Thyroid gland (tissue), 4 donors: ENCODE data around the gene SEMA5A. TPM values are rescaled to one million over a fixed set of nuclear protein-coding genes. Genes with fewer than 3 reads are reported as not detected.

ENCODE experiments used
- DNase-seq, 2 donors: peaks; one replicate each; pipeline ENCODE4 v3.0.0-alpha.2; 2019
- H3K27ac ChIP-seq, 3 donors: fragments of 200-600 bp; sonication (generic); 1 replicate in 2 of 3; 2 replicates in 1 of 3; pipeline ENCODE4 v1.5.1; 2016 to 2019; ENCODE audit warnings: mild to moderate bottlenecking in 1 of 3, moderate library complexity in 1 of 3
- H3K27me3 ChIP-seq: fragments of 200-600 bp; sonication (generic); one replicate; pipeline ENCODE4 v1.5.1; 2019
- H3K36me3 ChIP-seq, 2 donors: fragments of 200-600 bp; sonication (generic); one replicate each; pipeline ENCODE4 v1.5.1; 2016 to 2019
- H3K4me1 ChIP-seq, 2 donors: fragments of 200-600 bp; sonication (generic); one replicate each; pipeline ENCODE4 v1.5.1; 2017 to 2019
- H3K4me3 ChIP-seq, 3 donors: fragments of 200-600 bp; sonication (generic); replicated peaks in 1 of 3; 1 replicate in 2 of 3; 2 replicates in 1 of 3; pipeline ENCODE4 v1.5.1; 2016; ENCODE audit warnings: mild to moderate bottlenecking in 1 of 3
- H3K9me3 ChIP-seq: fragments of 200-600 bp; sonication (generic); one replicate; pipeline ENCODE4 v1.5.1; 2017
- POLR2A ChIP-seq, 2 donors: fragments of 450-650 bp; IDR thresholded peaks; one replicate each; pipeline ENCODE4 v1.6.1; 2017; ENCODE audit warnings: antibody characterized with exemption in 2 of 2, mild to moderate bottlenecking in 2 of 2, moderate library complexity in 1 of 2
- WGBS, 2 donors: methylation state at CpG; one replicate each; pipeline ENCODE4 v1.1.5; 2017; 5-methylcytosine and 5-hydroxymethylcytosine counted together
- intact Hi-C: fragments of 100-400 bp; cut with DNase I; formaldehyde crosslinking; loops from one replicate; pipeline ENCODE4 v1.15.1; 2023
- total RNA-seq, 4 donors: library from RNA; depleted of rRNA; stranded (reverse); fragments of >200 nt; gene quantifications; one replicate each; pipeline ENCODE4 v1.2.3, GENCODE V29; 2016
- TF ChIP-seq, protein P1 (sequence below), 6 experiments: fragments of 200-600 bp in 3 of 6; fragments of 450-650 bp in 3 of 6; sonication (generic) in 3 of 6; IDR thresholded peaks; one replicate each; pipeline ENCODE4 v1.5.1; 2016 to 2019; ENCODE audit warnings: antibody characterized with exemption in 6 of 6, mild to moderate bottlenecking in 2 of 6, inconsistent platforms in 1 of 6, moderate library complexity in 1 of 6

The SEMA5A gene
- total RNA-seq, 4 donors from 2014 or later = 1.8 to 8.4 (median 3.8) TPM

- intact Hi-C loops = no loop called here
- TF ChIP-seq, protein P1, sequence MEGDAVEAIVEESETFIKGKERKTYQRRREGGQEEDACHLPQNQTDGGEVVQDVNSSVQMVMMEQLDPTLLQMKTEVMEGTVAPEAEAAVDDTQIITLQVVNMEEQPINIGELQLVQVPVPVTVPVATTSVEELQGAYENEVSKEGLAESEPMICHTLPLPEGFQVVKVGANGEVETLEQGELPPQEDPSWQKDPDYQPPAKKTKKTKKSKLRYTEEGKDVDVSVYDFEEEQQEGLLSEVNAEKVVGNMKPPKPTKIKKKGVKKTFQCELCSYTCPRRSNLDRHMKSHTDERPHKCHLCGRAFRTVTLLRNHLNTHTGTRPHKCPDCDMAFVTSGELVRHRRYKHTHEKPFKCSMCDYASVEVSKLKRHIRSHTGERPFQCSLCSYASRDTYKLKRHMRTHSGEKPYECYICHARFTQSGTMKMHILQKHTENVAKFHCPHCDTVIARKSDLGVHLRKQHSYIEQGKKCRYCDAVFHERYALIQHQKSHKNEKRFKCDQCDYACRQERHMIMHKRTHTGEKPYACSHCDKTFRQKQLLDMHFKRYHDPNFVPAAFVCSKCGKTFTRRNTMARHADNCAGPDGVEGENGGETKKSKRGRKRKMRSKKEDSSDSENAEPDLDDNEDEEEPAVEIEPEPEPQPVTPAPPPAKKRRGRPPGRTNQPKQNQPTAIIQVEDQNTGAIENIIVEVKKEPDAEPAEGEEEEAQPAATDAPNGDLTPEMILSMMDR (IDR thresholded peaks at IDR 0.05) = no peak
- TF ChIP-seq POLR2A (IDR thresholded peaks at IDR 0.05) = no peak
- Histone ChIP-seq H3K27me3 (no peaks in the 10 kb centered on the region), H3K4me3 (no peak overlapping the region), H3K27ac (no peak overlapping the region), H3K9me3 (no peaks in the 10 kb centered on the region), H3K36me3 (no peaks in the 10 kb centered on the region), H3K4me1 (no peaks in the 10 kb centered on the region)
- no peak for DNase-seq
Measured at GRCh38 chr5:9071524-9071923, 474.4 kb downstream of the SEMA5A start.

- Histone ChIP-seq H3K27me3 (no peaks in the 10 kb centered on the region), H3K4me3 (no peak overlapping the region), H3K36me3 (no peaks in the 10 kb centered on the region), H3K4me1 (no peaks in the 10 kb centered on the region), H3K9me3 (no peaks in the 10 kb centered on the region), H3K27ac (no peak overlapping the region)
- TF ChIP-seq, protein P1 (IDR thresholded peaks at IDR 0.05) = no peak
- 68 to 74% methylated on average over 3 of the region's 3 CpGs for WGBS, 2 donors
- no peak for DNase-seq
- intact Hi-C loops = no loop called here
Measured at GRCh38 chr5:9071074-9071473, 474.8 kb downstream of the SEMA5A start.

- H3K27ac ChIP-seq = no peak overlapping the region
- H3K36me3 ChIP-seq = no peaks in the 10 kb centered on the region
- no peaks in the 10 kb centered on the region for H3K9me3 ChIP-seq
- 80 to 86% methylated on average over 6 of the region's 6 CpGs for WGBS, 2 donors
- DNase-seq = no peak
- intact Hi-C loops = no loop called here
- TF ChIP-seq, protein P1 (IDR thresholded peaks at IDR 0.05) = no peak
- no peak for TF ChIP-seq POLR2A (IDR thresholded peaks at IDR 0.05)
- H3K4me3 ChIP-seq = no peak overlapping the region
- H3K4me1 ChIP-seq = no peaks in the 10 kb centered on the region
- no peaks in the 10 kb centered on the region for H3K27me3 ChIP-seq
Measured at GRCh38 chr5:9069650-9070049, 476.2 kb downstream of the SEMA5A start.

- Histone ChIP-seq H3K27ac (no peak overlapping the region), H3K4me3 (no peak overlapping the region), H3K27me3 (no peaks in the 10 kb centered on the region), H3K9me3 (no peaks in the 10 kb centered on the region), H3K36me3 (no peaks in the 10 kb centered on the region), H3K4me1 (peaks cover 12 to 17% of the 10 kb centered on the region in 2 donors)
- TF ChIP-seq, protein P1 (IDR thresholded peaks at IDR 0.05) = no peak
- no peak for TF ChIP-seq POLR2A (IDR thresholded peaks at IDR 0.05)
- intact Hi-C loops = no loop called here
- DNase-seq = no peak
- WGBS, 2 donors = 78 to 88% methylated on average over 2 of the region's 2 CpGs
Measured at GRCh38 chr5:9067154-9067553, 478.7 kb downstream of the SEMA5A start.

GRCh38 chr5:9066349-9066748, 479.5 kb downstream of the SEMA5A start:
- 92 to 96% methylated on average over 17 of the region's 17 CpGs for WGBS, 2 donors
- no peak overlapping the region for H3K4me3 ChIP-seq
- no peak overlapping the region for H3K27ac ChIP-seq
- H3K27me3 ChIP-seq = no peaks in the 10 kb centered on the region
- TF ChIP-seq, protein P1 (IDR thresholded peaks at IDR 0.05) = no peak
- TF ChIP-seq POLR2A (IDR thresholded peaks at IDR 0.05) = no peak
- no peaks in the 10 kb centered on the region for H3K9me3 ChIP-seq
- intact Hi-C loops = no loop called here
- DNase-seq = no peak
- no peaks in the 10 kb centered on the region for H3K36me3 ChIP-seq
- H3K4me1 ChIP-seq = peaks cover 15 to 22% of the 10 kb centered on the region in 2 donors
